PC-9 (cell line): Measurements from ENCODE around the gene USF2. TPM values are rescaled to one million over a fixed set of nuclear protein-coding genes. Genes with fewer than 3 reads are reported as not detected.
A peak's percentile ranks its signal among the peaks of the same experiment; 100 is the strongest.

ENCODE experiments used
- BruUV-seq: library from RNA; stranded (reverse); fragments of 400-500 nt; replicated peaks from 2 replicates; lab custom pipeline; 2021; lab: Mats Ljungman, UMichigan
- CTCF ChIA-PET: fragments of 300-600 bp; sonication (Branson Sonifier 250); formaldehyde crosslinking; loops from one replicate; lab custom pipeline; 2022; ENCODE audit warnings: antibody characterized with exemption; lab: Charles Lee
- POLR2A ChIA-PET: fragments of 300-600 bp; sonication (Branson Sonifier 250); formaldehyde crosslinking; loops from one replicate; lab custom pipeline; 2022; ENCODE audit warnings: antibody characterized with exemption; ENCODE audit not compliant: unreplicated experiment; lab: Charles Lee
- DNase-seq, 2 experiments: peaks; one replicate each; pipeline versions ENCODE4 v3.0.0 to v3.0.0-alpha.2; 2015 to 2022; ENCODE audit warnings: mixed read lengths in 1 of 2
- H2AFZ ChIP-seq: fragments of 200-600 bp; sonication (generic); 2 replicates; pipeline ENCODE4 v1.8.1; 2017; ENCODE audit warnings: antibody characterized with exemption
- H3F3A ChIP-seq: fragments of 200-600 bp; sonication (generic); 2 replicates; pipeline ENCODE4 v1.8.1; 2017; ENCODE audit warnings: antibody characterized with exemption, mild to moderate bottlenecking, low read depth; ENCODE audit not compliant: insufficient read depth
- H3K27ac ChIP-seq: fragments of 200-600 bp; sonication (generic); 2 replicates; pipeline ENCODE4 v1.6.1; 2016; ENCODE audit warnings: mixed run types
- H3K27me3 ChIP-seq: fragments of 200-600 bp; sonication (generic); 2 replicates; pipeline ENCODE4 v1.6.1; 2016; ENCODE audit warnings: low read depth, mixed run types; ENCODE audit not compliant: insufficient read depth
- H3K36me3 ChIP-seq: fragments of 200-600 bp; sonication (generic); 2 replicates; pipeline ENCODE4 v1.6.1; 2016; ENCODE audit warnings: low read depth, mixed run types
- H3K4me1 ChIP-seq: fragments of 200-600 bp; sonication (generic); replicated peaks from 2 replicates; pipeline ENCODE4 v1.6.1; 2016; ENCODE audit warnings: mixed run types; ENCODE audit not compliant: insufficient read depth
- H3K4me2 ChIP-seq: fragments of 200-600 bp; sonication (generic); 2 replicates; pipeline ENCODE4 v1.6.1; 2017; ENCODE audit warnings: mixed run types
- H3K4me3 ChIP-seq: fragments of 200-600 bp; sonication (generic); 2 replicates; pipeline ENCODE4 v1.6.1; 2016; ENCODE audit warnings: mixed run types
- H3K79me2 ChIP-seq: fragments of 200-600 bp; sonication (generic); 2 replicates; pipeline ENCODE4 v1.6.1; 2017; ENCODE audit warnings: low read depth, mixed run types
- H3K9me2 ChIP-seq: fragments of 200-600 bp; sonication (generic); 2 replicates; pipeline ENCODE4 v1.8.1; 2017; ENCODE audit warnings: mild to moderate bottlenecking; ENCODE audit not compliant: insufficient read depth
- H3K9me3 ChIP-seq: fragments of 200-600 bp; sonication (generic); 2 replicates; pipeline ENCODE4 v1.8.1; 2016; ENCODE audit warnings: low read depth; ENCODE audit not compliant: insufficient read depth
- H4K20me1 ChIP-seq: fragments of 200-600 bp; sonication (generic); 2 replicates; pipeline ENCODE4 v1.8.1; 2017; ENCODE audit not compliant: insufficient read depth
- CTCF ChIP-seq: fragments of 200-600 bp; sonication (generic); conservative IDR thresholded peaks from 2 replicates; pipeline ENCODE4 v1.6.1; 2017; ENCODE audit warnings: mixed run types, antibody characterized with exemption, mild to moderate bottlenecking, moderate library complexity
- EZH2 ChIP-seq: fragments of 200-600 bp; sonication (generic); IDR thresholded peaks from 2 replicates; pipeline ENCODE4 v1.8.0; 2017; ENCODE audit warnings: antibody characterized with exemption, low read depth
- intact Hi-C: fragments of 100-400 bp; cut with micrococcal nuclease; formaldehyde crosslinking; loops from one replicate; pipeline ENCODE4 v1.10.0; 2022; ENCODE audit not compliant: unreplicated experiment
- total RNA-seq: library from RNA; stranded (reverse); gene quantifications from 2 replicates; pipeline ENCODE4 v1.2.3, GENCODE V29; 2021

Gene USF2
- total RNA-seq, 1 experiment from 2014 or later = 98.2 TPM

- ChIA-PET CTCF (no interaction called here), POLR2A (no interaction called here)
- Histone ChIP-seq H3K27me3 (no peaks in the 10 kb centered on the region), H3F3A (peaks cover 23% of the 10 kb centered on the region), H2AFZ (no peak overlapping the region), H3K4me3 (no peak overlapping the region), H3K27ac (no peak overlapping the region), H3K79me2 (no peaks in the 10 kb centered on the region), H3K36me3 (no peaks in the 10 kb centered on the region), H3K4me1 (peaks cover 23% of the 10 kb centered on the region), H4K20me1 (no peaks in the 10 kb centered on the region), H3K4me2 (no peak overlapping the region), H3K9me2 (no peaks in the 10 kb centered on the region), H3K9me3 (no peaks in the 10 kb centered on the region)
- no peak for TF ChIP-seq CTCF
- TF ChIP-seq EZH2 = no peak
- intact Hi-C loops = no loop called here
- DNase-seq = no peak
- no TSS peak for BruUV-seq
These were observed 35.3 kb downstream of the USF2 start for GRCh38 chr19:35304036-35304435.

GRCh38 chr19:35305181-35305580 is 36.4 kb downstream of the USF2 start:
- CTCF ChIA-PET = no interaction called here
- BruUV-seq = no TSS peak

GRCh38 chr19:35306473-35307246 is 37.9 kb downstream of the USF2 start:
- CTCF ChIA-PET = interaction anchor here (0.9 to 1.2 kb wide), 2 partner anchors 13 to 188 kb away, joined by 3 to 4 read pairs; no protein-coding TSS in a partner anchor
- Histone ChIP-seq H3K27me3 (no peaks in the 10 kb centered on the region), H3K9me2 (no peaks in the 10 kb centered on the region), H3K4me2 (peak overlapping the region; percentile 26; the same call in 1 of the 2 replicates), H3K36me3 (peaks cover 8% of the 10 kb centered on the region), H3K27ac (no peak overlapping the region), H3K4me3 (no peak overlapping the region), H3K4me1 (peaks cover 39% of the 10 kb centered on the region), H3K9me3 (no peaks in the 10 kb centered on the region), H2AFZ (no peak overlapping the region), H4K20me1 (no peaks in the 10 kb centered on the region), H3K79me2 (peaks cover 19% of the 10 kb centered on the region), H3F3A (peaks cover 42% of the 10 kb centered on the region)
- POLR2A ChIA-PET = interaction anchor here (0.6 kb wide), 1 partner anchor 860 kb away, joined by 4 read pairs; no protein-coding TSS in a partner anchor
- TF ChIP-seq CTCF (peak; percentile 61), EZH2 (no peak)
- intact Hi-C loops = loop anchor here (2.0 to 5.0 kb wide), 2 partner anchors 46 to 161 kb away; no protein-coding TSS in a partner anchor
- BruUV-seq = no TSS peak
- DNase-seq = peak; percentile 50 to 51

More at GRCh38 chr19:35305181-35305580, 36.4 kb downstream of the USF2 start:
- intact Hi-C loops = loop anchor here (5.0 kb wide), 1 partner anchor 162 kb away; no protein-coding TSS in a partner anchor
- H3K4me3 ChIP-seq = no peak overlapping the region
- H3K27ac ChIP-seq = no peak overlapping the region
- no peak for TF ChIP-seq EZH2
- TF ChIP-seq CTCF = no peak
- peaks cover 29% of the 10 kb centered on the region for H3F3A ChIP-seq
- no peaks in the 10 kb centered on the region for H3K27me3 ChIP-seq
- H4K20me1 ChIP-seq = no peaks in the 10 kb centered on the region
- POLR2A ChIA-PET = interaction anchor here (0.7 kb wide), 1 partner anchor 367 kb away, joined by 4 read pairs; no protein-coding TSS in a partner anchor
- H2AFZ ChIP-seq = no peak overlapping the region
- no peaks in the 10 kb centered on the region for H3K9me3 ChIP-seq
- no peaks in the 10 kb centered on the region for H3K36me3 ChIP-seq
- H3K79me2 ChIP-seq = peaks cover 4% of the 10 kb centered on the region
- no peak overlapping the region for H3K4me2 ChIP-seq
- peaks cover 26% of the 10 kb centered on the region for H3K4me1 ChIP-seq
- DNase-seq = no peak
- H3K9me2 ChIP-seq = no peaks in the 10 kb centered on the region
